GM12878 (cell line): ENCODE measurements around the gene HCLS1. TPM values are rescaled to one million over a fixed set of nuclear protein-coding genes. Genes with fewer than 3 reads are reported as not detected.
"Not testable (repeated sequence)": the region's sequence is repeated elsewhere in the genome, so short reads cannot be mapped to it uniquely, and the experiment has no call there.

Experiments used
- ATAC-seq: fragments of 200-7000 bp; cut with Tn5 transposase; 3 replicates; pipeline ENCODE4 v1.9.1; 2020; ENCODE audit warnings: mild to moderate bottlenecking, moderate library complexity
- BruUV-seq: library from RNA; stranded (reverse); fragments of 400-500 nt; replicated peaks from 2 replicates; lab custom pipeline; 2021; lab: Mats Ljungman, UMichigan
- CTCF ChIA-PET: fragments of 300-600 bp; sonication (Branson Sonifier 250); formaldehyde crosslinking; extraction: SDS; loops from one replicate; lab custom pipeline; 2021; ENCODE audit warnings: inconsistent platforms; lab: Yijun Ruan, JAX
- POLR2A ChIA-PET: fragments of 350-600 bp; formaldehyde crosslinking; extraction: SDS; loops from one replicate; lab custom pipeline; 2021; ENCODE audit warnings: inconsistent platforms; lab: Charles Lee
- RAD21 ChIA-PET: fragments of 300-600 bp; sonication (Branson Sonifier 250); formaldehyde crosslinking; loops from one replicate; lab custom pipeline; 2023; ENCODE audit warnings: antibody characterized with exemption; ENCODE audit not compliant: unreplicated experiment; lab: Charles Lee
- SMC1A ChIA-PET: fragments of 300-600 bp; sonication (Branson Sonifier 250); formaldehyde crosslinking; loops from one replicate; lab custom pipeline; 2023; ENCODE audit not compliant: unreplicated experiment, uncharacterized antibody; lab: Charles Lee
- DNase-seq: peaks from one replicate; pipeline ENCODE4 v3.0.0-alpha.2; 2011; ENCODE audit warnings: low read depth, low spot score
- FAIRE-seq: peaks from 3 replicates; lab custom pipeline; 2011; peaks lifted over from hg19 to GRCh38; lab: Jason Lieb, UNC
- H2AFZ ChIP-seq: 2 replicates; pipeline ENCODE4 v1.6.0; 2011; ENCODE audit warnings: low read depth, low read length, control low read depth; ENCODE audit not compliant: control insufficient read depth
- H3K27ac ChIP-seq: 2 replicates; pipeline ENCODE4 v1.5.1; 2011; ENCODE audit warnings: control low read depth; ENCODE audit not compliant: control insufficient read depth, insufficient read depth
- H3K27me3 ChIP-seq, 2 experiments: replicated peaks in 1 of 2; 2 replicates each; pipeline versions ENCODE4 v1.6.0 to v1.6.1; 2011; ENCODE audit warnings: low read length in 1 of 2; ENCODE audit not compliant: control insufficient read depth in 2 of 2, insufficient read depth in 2 of 2
- H3K36me3 ChIP-seq, 2 experiments: 2 replicates each; pipeline ENCODE4 v1.5.1; 2011; ENCODE audit warnings: low read length in 1 of 2; ENCODE audit not compliant: control insufficient read depth in 2 of 2, insufficient read depth in 2 of 2
- H3K4me1 ChIP-seq: 2 replicates; pipeline ENCODE4 v1.6.1; 2011; ENCODE audit warnings: mild to moderate bottlenecking, low read length, moderate library complexity, mixed read lengths; ENCODE audit not compliant: control insufficient read depth, insufficient read depth
- H3K4me2 ChIP-seq: 2 replicates; pipeline ENCODE4 v1.6.0; 2011; ENCODE audit warnings: control low read depth; ENCODE audit not compliant: control insufficient read depth, insufficient read depth
- H3K4me3 ChIP-seq: fragments of 200-600 bp; sonication (generic); 2 replicates; pipeline ENCODE4 v1.5.1; 2016
- H3K79me2 ChIP-seq: 2 replicates; pipeline ENCODE4 v1.6.0; 2011; ENCODE audit warnings: low read length; ENCODE audit not compliant: control insufficient read depth, insufficient read depth
- H3K9ac ChIP-seq: 2 replicates; pipeline ENCODE4 v1.8.0; 2011; ENCODE audit warnings: low read length, control low read depth, mixed read lengths; ENCODE audit not compliant: control insufficient read depth, insufficient read depth
- H3K9me3 ChIP-seq: replicated peaks from 3 replicates; pipeline ENCODE4 v1.5.1; 2011; ENCODE audit warnings: mild to moderate bottlenecking, low read length; ENCODE audit not compliant: control insufficient read depth, insufficient read depth
- H4K20me1 ChIP-seq: 2 replicates; pipeline ENCODE4 v1.6.0; 2011; ENCODE audit not compliant: control insufficient read depth, insufficient read depth
- FOS ChIP-seq: IDR thresholded peaks from 3 replicates; pipeline ENCODE4 v1.6.1; 2011; ENCODE audit warnings: borderline replicate concordance; ENCODE audit not compliant: insufficient read length; ENCODE audit errors: extremely low read depth
- GATAD2B ChIP-seq: fragments of 450-650 bp; conservative IDR thresholded peaks from 2 replicates; pipeline ENCODE4 v1.6.1; 2017; ENCODE audit warnings: low read depth, mild to moderate bottlenecking, moderate library complexity
- PKNOX1 ChIP-seq: fragments of 450-650 bp; IDR thresholded peaks from 2 replicates; pipeline ENCODE4 v1.6.1; 2016; ENCODE audit warnings: mild to moderate bottlenecking
- POLR2AphosphoS2 ChIP-seq: IDR thresholded peaks from 2 replicates; pipeline ENCODE4 v1.6.1; 2011; ENCODE audit warnings: low read depth, mild to moderate bottlenecking, low read length, improper control_type of control experiment, moderate library complexity
- RFX5 ChIP-seq: IDR thresholded peaks from 2 replicates; pipeline ENCODE4 v1.6.1; 2011; ENCODE audit warnings: low read depth, low read length, improper control_type of control experiment
- SIX5 ChIP-seq: IDR thresholded peaks from 2 replicates; pipeline ENCODE4 v1.6.1; 2011; ENCODE audit warnings: mild to moderate bottlenecking, low read depth, low read length, moderate library complexity; ENCODE audit not compliant: severe bottlenecking
- WGBS: methylation state at CpG from one replicate; pipeline ENCODE4 v1.1.6; 2016; ENCODE audit warnings: low lambda C conversion rate; ENCODE audit not compliant: insufficient replicate concordance, insufficient coverage; ENCODE audit errors: missing lambda C conversion rate; 5-methylcytosine and 5-hydroxymethylcytosine counted together
- in situ Hi-C: fragments of 300-500 bp; cut with MboI; formaldehyde crosslinking; loops from 9 replicates; pipeline ENCODE4 v1.14.3; 2018; ENCODE audit warnings: mixed read lengths
- intact Hi-C: fragments of 100-400 bp; cut with micrococcal nuclease; formaldehyde crosslinking; loops from one replicate; pipeline ENCODE4 v1.14.2; 2022; ENCODE audit not compliant: unreplicated experiment
- polyA plus RNA-seq, 11 experiments: library from polyadenylated mRNA; depleted of rRNA in 4 of 11; unstranded in 6 of 11; stranded (reverse) in 5 of 11; fragments of >200 nt; fragmentation: Nextera tagmentation in 4 of 11; fragmentation: Illumina TruSeq in 1 of 11; extraction: Ambion mirVana in 4 of 11; extraction: Trizol in 1 of 11; gene quantifications; 1 replicate in 1 of 11; 2 replicates in 10 of 11; pipeline versions ENCODE4 v1.2.1 to v1.2.3, GENCODE V29; 2011 to 2016; ENCODE audit warnings: inconsistent platforms in 2 of 11, missing spikeins in 2 of 11, low read depth in 1 of 11
- total RNA-seq, 4 experiments: library from RNA; depleted of rRNA in 3 of 4; stranded (reverse); fragments of >200 nt in 3 of 4; fragmentation: Illumina TruSeq in 1 of 4; extraction: Trizol in 1 of 4; gene quantifications; 2 replicates each; pipeline versions ENCODE4 v1.2.1 to v1.2.3, GENCODE V29; 2013 to 2021
- TF ChIP-seq, protein P1 (sequence below): IDR thresholded peaks from 2 replicates; pipeline ENCODE4 v1.6.1; 2012; ENCODE audit warnings: low read length, inconsistent platforms

HCLS1 gene
- total and polyA plus RNA-seq, 10 of the 15 experiments (the other 5 are each of a cell fraction or from before 2014, with no cell fraction given) = 51.6 to 344 (median 231) TPM

GRCh38 chr3:121601212-121601812 lies 59.4 kb downstream of the HCLS1 start:
- Histone ChIP-seq H3K4me2 (no peak overlapping the region), H3K27me3 (no peaks in the 10 kb centered on the region), H3K9me3 (no peaks in the 10 kb centered on the region), H4K20me1 (no peaks in the 10 kb centered on the region), H3K9ac (no peak overlapping the region), H2AFZ (no peak overlapping the region), H3K79me2 (no peaks in the 10 kb centered on the region), H3K27ac (no peak overlapping the region), H3K36me3 (no peaks in the 10 kb centered on the region), H3K4me3 (no peak overlapping the region), H3K4me1 (no peaks in the 10 kb centered on the region)
- in situ Hi-C loops (no loop called here), intact Hi-C loops (no loop called here)
- no peak for TF ChIP-seq SIX5
- TF ChIP-seq PKNOX1 = no peak
- TF ChIP-seq POLR2AphosphoS2 = no peak
- TF ChIP-seq FOS = no peak
- TF ChIP-seq, protein P1, sequence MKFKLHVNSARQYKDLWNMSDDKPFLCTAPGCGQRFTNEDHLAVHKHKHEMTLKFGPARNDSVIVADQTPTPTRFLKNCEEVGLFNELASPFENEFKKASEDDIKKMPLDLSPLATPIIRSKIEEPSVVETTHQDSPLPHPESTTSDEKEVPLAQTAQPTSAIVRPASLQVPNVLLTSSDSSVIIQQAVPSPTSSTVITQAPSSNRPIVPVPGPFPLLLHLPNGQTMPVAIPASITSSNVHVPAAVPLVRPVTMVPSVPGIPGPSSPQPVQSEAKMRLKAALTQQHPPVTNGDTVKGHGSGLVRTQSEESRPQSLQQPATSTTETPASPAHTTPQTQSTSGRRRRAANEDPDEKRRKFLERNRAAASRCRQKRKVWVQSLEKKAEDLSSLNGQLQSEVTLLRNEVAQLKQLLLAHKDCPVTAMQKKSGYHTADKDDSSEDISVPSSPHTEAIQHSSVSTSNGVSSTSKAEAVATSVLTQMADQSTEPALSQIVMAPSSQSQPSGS = no peak
- no peak for TF ChIP-seq GATAD2B
- TF ChIP-seq RFX5 = no peak
- SMC1A ChIA-PET = interaction anchor here (1.0 kb wide), 1 partner anchor 9 kb away, joined by 4 read pairs; no protein-coding TSS in a partner anchor
- ATAC-seq (no peak), DNase-seq (no peak), FAIRE-seq (no peak)
- CTCF ChIA-PET = no interaction called here
- WGBS = 61% methylated on average over 4 of the region's 4 CpGs
- RAD21 ChIA-PET = no interaction called here
- BruUV-seq = no TSS peak
- POLR2A ChIA-PET = no interaction called here

GRCh38 chr3:121599900-121600299 lies 60.8 kb downstream of the HCLS1 start:
- not testable (repeated sequence) for ATAC-seq

More at GRCh38 chr3:121599900-121600299, 60.8 kb downstream of the HCLS1 start:
- H3K27me3 ChIP-seq, H3K4me2 ChIP-seq, in situ Hi-C loops, DNase-seq, H3K27ac ChIP-seq, BruUV-seq, H3K9ac ChIP-seq, H3K36me3 ChIP-seq, H4K20me1 ChIP-seq, H3K4me3 ChIP-seq, FAIRE-seq, intact Hi-C loops, CTCF ChIA-PET, H2AFZ ChIP-seq, RAD21 ChIA-PET, H3K79me2 ChIP-seq, H3K4me1 ChIP-seq, H3K9me3 ChIP-seq: not testable (repeated sequence)
- 100% methylated on average over 1 of the region's 2 CpGs for WGBS
- ChIA-PET SMC1A (interaction anchor here (0.6 kb wide), 1 partner anchor 21 kb away, joined by 3 read pairs; no protein-coding TSS in a partner anchor), POLR2A (interaction anchor here (0.7 kb wide), 1 partner anchor 646 kb away, joined by 5 read pairs; no protein-coding TSS in a partner anchor)
